Esophagus squamous epithelium (tissue), 4 donors: ENCODE data around the gene SPEN.

Experiments used
- POLR2A ChIP-seq, 4 donors: fragments of 450-650 bp; IDR thresholded peaks; one replicate each; pipeline ENCODE4 v1.6.1; 2017; ENCODE audit warnings: antibody characterized with exemption in 4 of 4, mild to moderate bottlenecking in 4 of 4, moderate library complexity in 3 of 4
- TF ChIP-seq, protein P1 (sequence below), 6 experiments: fragments of 450-650 bp in 4 of 6; fragments of 200-600 bp in 2 of 6; sonication (generic) in 2 of 6; IDR thresholded peaks; one replicate each; pipeline ENCODE4 v1.5.1; 2016 to 2019; ENCODE audit warnings: antibody characterized with exemption in 6 of 6, mild to moderate bottlenecking in 4 of 6, moderate library complexity in 4 of 6

DNA sequence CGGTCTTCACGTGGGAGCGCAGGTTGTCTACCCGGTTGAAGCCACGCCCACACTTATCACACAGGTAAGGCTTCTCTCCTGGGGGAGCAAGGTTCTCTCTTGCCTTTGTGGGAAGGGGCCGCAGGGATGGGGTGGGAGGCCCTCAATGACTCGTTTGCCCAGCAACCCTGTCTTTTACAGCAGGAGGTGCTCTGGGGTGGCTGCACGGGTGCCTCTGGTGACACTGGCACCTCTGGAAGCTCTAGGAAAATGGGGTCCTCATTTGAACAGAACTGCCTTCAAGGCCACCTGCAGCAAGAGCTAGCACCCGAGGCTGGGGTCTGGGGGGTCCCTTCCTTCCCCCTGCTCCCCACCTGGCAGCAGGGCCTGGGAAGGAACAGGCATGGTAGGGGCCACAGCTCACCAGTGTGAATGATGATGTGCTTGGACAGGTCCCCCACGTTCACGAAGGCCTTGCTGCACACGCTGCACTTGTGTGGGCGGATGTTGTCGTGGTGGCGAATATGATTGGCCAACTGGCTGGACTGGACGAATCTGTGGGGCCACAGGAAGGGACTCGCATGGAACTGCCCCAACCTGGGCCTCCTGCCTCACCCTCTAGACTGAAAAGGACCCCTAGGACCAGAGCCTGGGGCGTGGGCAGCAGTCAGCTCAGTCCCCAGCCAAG is 95.3 kb downstream of the SPEN start:
- TF ChIP-seq, protein P1, sequence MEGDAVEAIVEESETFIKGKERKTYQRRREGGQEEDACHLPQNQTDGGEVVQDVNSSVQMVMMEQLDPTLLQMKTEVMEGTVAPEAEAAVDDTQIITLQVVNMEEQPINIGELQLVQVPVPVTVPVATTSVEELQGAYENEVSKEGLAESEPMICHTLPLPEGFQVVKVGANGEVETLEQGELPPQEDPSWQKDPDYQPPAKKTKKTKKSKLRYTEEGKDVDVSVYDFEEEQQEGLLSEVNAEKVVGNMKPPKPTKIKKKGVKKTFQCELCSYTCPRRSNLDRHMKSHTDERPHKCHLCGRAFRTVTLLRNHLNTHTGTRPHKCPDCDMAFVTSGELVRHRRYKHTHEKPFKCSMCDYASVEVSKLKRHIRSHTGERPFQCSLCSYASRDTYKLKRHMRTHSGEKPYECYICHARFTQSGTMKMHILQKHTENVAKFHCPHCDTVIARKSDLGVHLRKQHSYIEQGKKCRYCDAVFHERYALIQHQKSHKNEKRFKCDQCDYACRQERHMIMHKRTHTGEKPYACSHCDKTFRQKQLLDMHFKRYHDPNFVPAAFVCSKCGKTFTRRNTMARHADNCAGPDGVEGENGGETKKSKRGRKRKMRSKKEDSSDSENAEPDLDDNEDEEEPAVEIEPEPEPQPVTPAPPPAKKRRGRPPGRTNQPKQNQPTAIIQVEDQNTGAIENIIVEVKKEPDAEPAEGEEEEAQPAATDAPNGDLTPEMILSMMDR (IDR thresholded peaks at IDR 0.05): no peak
- TF ChIP-seq POLR2A (IDR thresholded peaks at IDR 0.05): no peak
